HG02798 (cell line): ENCODE results near the gene AQP5.

ENCODE experiments used
- ATAC-seq: cut with Tn5 transposase; IDR thresholded peaks from one replicate; pipeline ENCODE4 v1.9.1; 2021; ENCODE audit warnings: mild to moderate bottlenecking; ENCODE audit not compliant: unreplicated experiment, poor library complexity

Gene AQP5

GRCh38 chr12:49961111-49961922, at the start of gene AQP5:
AQP5 (plus strand) TSS chr12:49961872; CDS start chr12:49962018, 146 bp downstream.
- ATAC-seq = no peak

- ATAC-seq = no peak
Observed at GRCh38 chr12:49912345-49913255, 49.1 kb upstream of the AQP5 start.

DNA sequence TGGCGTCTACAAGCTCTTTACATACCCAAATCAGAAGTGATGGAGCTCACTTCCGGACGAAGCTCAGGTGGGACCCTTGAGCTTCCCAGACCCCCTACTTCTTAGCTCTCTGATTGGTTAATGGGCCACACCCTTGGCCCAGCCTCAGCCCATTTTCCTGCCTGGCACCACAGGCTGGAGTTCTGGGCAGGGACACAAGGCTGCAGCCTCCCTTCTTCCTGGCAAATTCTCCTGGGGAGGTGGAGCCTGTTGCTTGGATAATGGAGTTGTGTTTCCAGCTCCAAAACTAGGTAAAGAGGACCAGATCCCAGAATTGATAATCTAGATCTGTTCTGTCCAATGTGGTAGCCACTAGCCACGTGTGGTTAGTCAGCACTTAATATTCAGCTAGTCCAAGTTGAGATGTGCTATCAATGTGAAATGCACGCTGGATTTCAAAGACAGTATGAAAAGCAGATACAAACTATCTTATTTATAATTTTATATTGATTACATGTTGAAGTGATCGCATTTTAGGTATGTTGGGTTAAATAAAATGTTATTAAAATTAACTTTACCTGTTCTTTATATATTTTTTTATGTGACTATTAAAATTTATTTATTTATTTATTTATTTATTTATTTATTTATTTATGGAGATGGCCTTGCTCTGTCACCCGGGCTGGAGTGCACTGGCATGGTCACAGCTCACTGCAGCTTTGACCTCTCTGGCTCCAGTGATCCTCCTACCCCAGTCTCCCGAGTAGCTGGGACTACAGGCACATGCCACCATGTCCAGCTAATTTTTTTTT, 45.3 kb upstream of the AQP5 start:
- ATAC-seq = no peak

GRCh38 chr12:49917166-49917787, 44.4 kb upstream of the AQP5 start:
- ATAC-seq = no peak

DNA sequence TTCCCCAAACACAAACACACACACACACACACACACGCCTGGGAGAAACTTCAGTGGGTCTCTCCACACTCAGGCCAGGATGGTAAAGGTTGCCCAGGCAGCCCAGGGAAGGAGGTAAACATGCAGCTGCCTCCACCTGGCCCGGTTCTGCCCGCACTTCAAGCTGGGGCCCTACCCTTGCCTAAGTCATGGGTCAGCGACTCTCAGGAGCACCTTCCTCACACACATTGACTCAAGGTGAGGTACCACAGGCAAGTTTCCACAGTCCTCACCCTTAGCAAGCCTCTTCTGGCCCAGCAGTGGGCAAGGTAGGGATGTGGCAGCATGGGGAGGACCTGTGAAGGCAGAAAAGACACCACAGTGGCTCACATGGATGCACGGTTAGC, 43.9 kb upstream of the AQP5 start:
- ATAC-seq = no peak

- no peak for ATAC-seq
Observed at GRCh38 chr12:49920241-49920914, 41.3 kb upstream of the AQP5 start.

- no peak for ATAC-seq
Observed at GRCh38 chr12:49920915-49921286, 40.8 kb upstream of the AQP5 start.

DNA sequence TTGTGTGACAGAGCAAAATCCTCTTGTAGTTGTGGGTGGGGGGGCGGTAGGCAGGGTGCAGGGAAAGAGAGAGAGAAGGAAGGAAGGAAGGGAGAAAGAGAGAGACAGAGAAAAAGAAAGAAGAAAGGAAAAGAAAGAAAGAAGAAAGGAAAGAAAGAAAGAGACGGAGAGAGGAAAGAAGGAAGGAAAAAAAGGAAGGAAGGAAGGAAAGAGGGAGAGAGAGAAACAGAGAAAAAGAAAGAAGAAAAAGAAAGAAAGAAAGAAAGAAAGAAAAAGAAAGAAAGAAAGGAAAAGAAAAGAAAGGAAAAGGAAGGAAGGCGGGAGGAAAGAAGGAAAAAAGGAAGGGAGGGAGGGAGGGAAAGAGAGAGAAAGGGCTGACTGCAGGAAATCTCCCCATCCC, 40.4 kb upstream of the AQP5 start:
- ATAC-seq = no peak

DNA sequence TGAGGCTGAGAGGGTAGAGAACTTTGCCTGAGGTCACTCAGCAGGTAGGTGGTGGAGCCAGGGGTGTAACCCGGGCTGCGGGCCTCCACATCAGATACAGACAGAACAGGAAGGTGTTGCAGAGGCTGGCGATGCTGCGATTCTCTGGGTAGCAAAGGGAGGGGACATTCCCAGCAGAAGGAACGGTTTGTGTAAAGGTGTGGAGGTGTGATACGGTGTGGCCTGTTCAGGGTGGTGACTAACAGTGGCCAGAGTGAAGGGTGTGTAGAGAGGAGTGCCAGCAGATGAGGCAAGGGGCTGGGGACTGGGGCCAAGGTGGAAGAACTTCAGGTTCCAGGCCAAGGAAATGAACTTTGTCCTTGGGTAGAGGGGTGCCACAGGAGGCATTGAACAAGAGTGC, 39.7 kb upstream of the AQP5 start:
- ATAC-seq = no peak

DNA sequence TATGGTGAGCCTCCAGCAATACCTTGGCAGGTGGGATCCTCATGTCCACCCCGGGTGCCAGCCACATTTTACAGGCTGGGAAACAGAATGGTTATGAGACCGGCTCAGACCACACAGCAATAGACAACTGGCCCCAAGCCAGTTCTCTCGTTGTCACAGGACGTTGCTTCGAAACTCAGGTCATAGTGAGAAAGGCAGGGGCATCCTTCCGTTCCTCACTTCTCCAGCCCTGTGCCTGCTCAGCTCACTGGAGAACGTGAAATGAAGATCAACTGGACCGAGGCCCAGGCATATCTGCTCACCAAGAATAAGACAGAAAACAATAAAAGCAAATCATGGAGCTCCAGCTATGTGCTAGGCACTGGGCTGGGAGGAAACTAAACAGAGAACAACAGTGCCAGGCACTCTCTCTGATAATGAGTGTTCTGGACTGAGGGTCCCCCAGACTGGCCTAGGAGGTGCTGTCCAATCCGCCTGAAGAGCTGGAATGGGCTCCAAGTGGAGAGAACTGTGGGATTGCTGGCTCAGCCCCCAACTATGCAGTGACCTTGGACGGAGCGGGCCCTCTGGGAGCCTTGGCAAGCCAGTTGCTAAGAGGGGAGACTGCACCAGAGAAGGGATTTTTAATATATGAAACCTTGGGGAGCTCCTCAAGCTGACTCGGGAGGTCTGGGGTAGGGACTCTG, 39.2 kb upstream of the AQP5 start:
- ATAC-seq = no peak

- no peak for ATAC-seq
Observed at GRCh38 chr12:49923035-49923644, 38.5 kb upstream of the AQP5 start.

DNA sequence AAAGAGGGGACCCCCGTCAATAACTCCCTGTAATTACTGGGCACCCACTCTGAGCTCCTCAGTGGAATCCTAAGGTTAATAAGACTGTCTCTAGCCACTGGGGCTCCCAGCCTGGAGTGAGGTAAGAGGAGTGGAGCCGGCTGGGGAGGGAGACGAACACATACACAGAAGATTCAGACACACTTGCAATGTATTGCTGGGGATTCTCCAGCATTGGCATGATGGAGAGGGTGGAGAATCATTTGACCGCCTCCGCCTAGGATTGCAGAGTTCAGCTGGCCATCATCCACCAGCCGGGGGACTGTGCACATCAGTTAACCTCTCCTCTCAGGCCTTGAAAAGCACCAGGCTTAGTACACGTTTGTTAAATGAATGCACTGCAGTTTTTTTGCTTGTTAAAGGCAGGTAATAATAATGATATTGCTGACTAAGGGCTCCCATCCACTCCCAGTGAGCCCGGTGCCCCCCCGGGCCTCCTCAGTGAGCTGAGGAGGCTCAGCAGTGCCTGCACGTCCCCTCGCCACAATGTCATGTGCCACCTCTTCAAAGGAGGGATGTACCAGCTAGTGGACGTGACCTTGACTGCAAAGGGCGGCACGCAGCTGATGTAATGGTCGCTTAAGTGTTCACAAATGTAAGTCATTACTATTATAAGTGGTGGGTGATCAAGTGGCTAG, 37.7 kb upstream of the AQP5 start:
- ATAC-seq = no peak

DNA sequence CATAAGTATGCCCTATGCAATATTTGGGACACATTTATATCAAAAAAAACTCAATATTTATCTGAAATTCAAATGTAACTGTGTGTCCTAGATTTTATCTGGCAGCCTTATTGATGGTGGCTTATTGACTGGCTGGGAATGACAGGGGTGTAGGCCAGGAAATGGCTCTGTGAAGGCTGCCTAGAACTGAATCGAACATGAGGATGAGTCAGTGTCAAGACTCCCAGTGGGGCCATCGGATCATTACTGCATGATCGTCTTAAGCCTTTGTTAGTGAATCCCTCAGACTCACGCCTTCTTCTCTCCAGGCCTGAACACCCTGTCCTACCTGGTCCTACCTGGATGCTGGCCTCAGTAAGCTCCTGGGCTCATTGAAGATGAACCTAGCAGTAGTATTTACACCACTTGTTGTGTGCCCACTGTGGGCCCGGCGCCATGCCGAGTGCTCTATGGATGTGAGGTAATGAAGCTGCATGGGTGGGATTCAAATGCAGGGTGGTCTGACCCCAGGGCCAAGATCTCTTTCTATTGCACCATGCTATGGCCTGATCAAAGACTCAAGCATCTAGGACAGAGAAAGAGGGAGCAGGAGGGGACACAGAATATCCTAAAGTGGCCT, 36.9 kb upstream of the AQP5 start:
- ATAC-seq = no peak

DNA sequence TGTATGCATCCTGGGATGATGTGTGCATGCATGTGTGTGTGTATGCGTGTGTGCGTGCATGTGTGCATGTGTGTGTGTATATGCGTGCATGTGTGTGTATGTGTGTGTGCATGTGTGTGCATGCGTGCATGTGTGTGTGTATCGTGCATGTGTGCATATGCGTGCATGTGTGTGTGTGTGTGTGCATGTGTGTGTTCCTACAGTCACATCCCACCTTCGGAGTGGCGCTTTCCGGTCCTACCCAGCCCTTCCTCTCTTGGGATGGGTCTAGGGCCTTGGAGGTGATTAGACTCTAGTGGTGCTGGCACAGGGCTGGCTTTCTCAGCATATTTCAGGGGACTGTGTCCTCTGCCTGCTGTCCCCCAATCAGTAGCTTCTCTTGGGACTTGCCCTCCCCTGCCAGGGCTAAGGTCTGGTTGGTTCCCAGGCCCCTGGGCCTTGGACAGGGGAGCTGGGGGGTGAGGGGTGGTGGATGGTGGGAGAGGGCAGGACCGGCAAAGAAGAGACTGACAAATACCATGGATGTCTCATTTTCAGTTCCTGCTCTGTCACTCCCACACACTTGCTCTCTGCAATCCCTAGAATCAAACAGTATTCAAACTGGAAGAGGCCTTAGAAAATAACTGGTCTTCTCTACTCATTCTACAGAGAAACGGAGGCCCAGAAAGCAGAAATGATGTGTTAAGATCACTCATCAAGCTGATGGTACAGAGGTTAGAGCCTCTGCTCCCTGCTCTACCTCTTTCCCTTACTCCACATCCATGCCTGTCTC, 36.1 kb upstream of the AQP5 start:
- no peak for ATAC-seq

DNA sequence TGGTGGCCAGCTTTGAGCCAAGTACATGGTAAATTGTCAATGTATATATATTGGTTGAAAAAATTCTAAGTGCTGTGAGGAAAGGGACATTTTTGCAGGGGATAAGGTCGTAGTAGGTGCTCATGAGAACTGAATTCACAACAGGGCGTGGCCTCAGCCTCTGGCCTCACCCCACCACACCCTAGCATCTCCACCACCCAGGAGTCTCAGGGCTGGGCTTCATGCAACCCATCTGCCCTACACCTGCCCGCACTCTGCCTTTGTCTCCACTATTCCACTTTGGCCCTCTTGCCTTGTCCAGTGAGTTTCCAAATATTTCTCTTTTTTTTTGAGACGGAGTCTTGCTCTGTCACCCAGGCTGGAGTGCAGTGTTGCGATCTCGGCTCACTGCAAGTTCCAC, 33.2 kb upstream of the AQP5 start:
- no peak for ATAC-seq

DNA sequence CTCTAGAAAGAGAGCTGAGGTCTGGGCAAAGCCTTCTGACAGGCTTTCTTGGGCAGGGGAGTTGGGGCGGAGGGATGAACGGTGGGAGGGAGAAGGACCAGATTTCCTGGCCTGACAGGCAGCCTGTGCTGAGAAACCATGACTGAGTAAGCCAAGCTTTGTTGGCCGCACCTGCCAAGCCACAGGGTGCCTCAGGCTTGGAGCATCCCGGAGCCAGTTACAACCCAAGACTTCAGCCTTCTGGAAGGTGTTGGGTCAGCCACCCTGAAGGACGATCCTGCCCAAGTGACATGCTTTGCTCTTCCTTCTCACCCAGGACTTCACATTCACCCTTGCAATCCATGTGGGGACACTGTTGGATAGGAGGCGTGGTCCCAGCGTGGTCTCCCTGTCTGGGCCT, 32.1 kb upstream of the AQP5 start:
- no peak for ATAC-seq
